KMS-11 (cell line): ENCODE data around the gene SORCS1.

Experiments
- H2AFZ ChIP-seq: fragments of 200-600 bp; sonication (generic); 2 replicates; pipeline ENCODE4 v1.6.1; 2016; ENCODE audit warnings: antibody characterized with exemption, mixed run types, low read depth
- H3K27ac ChIP-seq: fragments of 200-600 bp; sonication (generic); 2 replicates; pipeline ENCODE4 v1.6.1; 2016; ENCODE audit warnings: mild to moderate bottlenecking, mixed run types
- H3K27me3 ChIP-seq: fragments of 200-600 bp; sonication (generic); 2 replicates; pipeline ENCODE4 v1.6.1; 2017; ENCODE audit warnings: mild to moderate bottlenecking, low read depth, mixed run types, moderate library complexity; ENCODE audit not compliant: insufficient read depth
- H3K36me3 ChIP-seq: fragments of 200-600 bp; sonication (generic); 2 replicates; pipeline ENCODE4 v1.6.1; 2017; ENCODE audit warnings: mild to moderate bottlenecking, mixed run types; ENCODE audit not compliant: insufficient read depth
- H3K4me1 ChIP-seq: fragments of 200-600 bp; sonication (generic); 2 replicates; pipeline ENCODE4 v1.6.1; 2016; ENCODE audit warnings: mild to moderate bottlenecking, low read depth, mixed run types; ENCODE audit not compliant: poor library complexity, severe bottlenecking
- H3K4me2 ChIP-seq: fragments of 200-600 bp; sonication (generic); 2 replicates; pipeline ENCODE4 v1.7.0; 2016; ENCODE audit warnings: mild to moderate bottlenecking, mixed run types
- H3K4me3 ChIP-seq: fragments of 200-600 bp; sonication (generic); IDR thresholded peaks from 2 replicates; pipeline ENCODE4 v1.6.1; 2017; ENCODE audit warnings: low read depth, low read length, mixed read lengths; ENCODE audit not compliant: insufficient read depth
- H3K79me2 ChIP-seq: fragments of 200-600 bp; sonication (generic); 2 replicates; pipeline ENCODE4 v1.6.1; 2016; ENCODE audit warnings: low read depth, mixed run types; ENCODE audit not compliant: insufficient read depth
- H3K9ac ChIP-seq: fragments of 200-600 bp; sonication (generic); 2 replicates; pipeline ENCODE4 v1.6.1; 2016; ENCODE audit warnings: mild to moderate bottlenecking, mixed run types
- H4K20me1 ChIP-seq: fragments of 200-600 bp; sonication (generic); 2 replicates; pipeline ENCODE4 v1.6.1; 2016; ENCODE audit warnings: mild to moderate bottlenecking, mixed run types; ENCODE audit not compliant: insufficient read depth
- CTCF ChIP-seq: fragments of 200-600 bp; sonication (generic); conservative IDR thresholded peaks from 2 replicates; pipeline ENCODE4 v1.6.1; 2017; ENCODE audit warnings: low read depth, mild to moderate bottlenecking, antibody characterized with exemption, low read length, moderate library complexity, mixed read lengths

The SORCS1 gene

DNA sequence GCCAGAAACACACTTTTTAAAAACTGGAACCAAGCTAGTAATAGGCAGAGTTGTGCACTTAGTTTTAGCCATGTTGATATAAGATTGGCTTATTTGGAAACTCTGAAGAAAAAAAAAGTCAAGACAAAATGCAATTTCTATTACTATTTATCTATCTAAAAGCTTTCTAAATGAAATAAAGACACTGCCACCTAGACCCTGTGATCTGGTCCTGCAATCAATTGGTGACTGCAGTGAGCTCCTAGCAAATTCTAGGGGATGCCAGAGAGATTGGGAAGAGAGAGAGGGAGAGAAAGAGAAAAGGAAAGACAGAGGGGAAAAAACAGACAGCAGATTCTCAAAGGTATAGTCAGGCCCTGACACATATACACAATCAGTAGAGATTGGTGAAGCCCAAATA, 25.3 kb downstream of the SORCS1 start:
- no peak for TF ChIP-seq CTCF
- H3K79me2 ChIP-seq = no peaks in the 10 kb centered on the region
- no peak overlapping the region for H2AFZ ChIP-seq
- H3K4me1 ChIP-seq = no peaks in the 10 kb centered on the region
- H3K27me3 ChIP-seq = no peaks in the 10 kb centered on the region
- H3K4me3 ChIP-seq = no peak overlapping the region
- no peaks in the 10 kb centered on the region for H4K20me1 ChIP-seq
- H3K9ac ChIP-seq = no peak overlapping the region
- H3K36me3 ChIP-seq = no peaks in the 10 kb centered on the region
- H3K27ac ChIP-seq = no peak overlapping the region
- no peak overlapping the region for H3K4me2 ChIP-seq

DNA sequence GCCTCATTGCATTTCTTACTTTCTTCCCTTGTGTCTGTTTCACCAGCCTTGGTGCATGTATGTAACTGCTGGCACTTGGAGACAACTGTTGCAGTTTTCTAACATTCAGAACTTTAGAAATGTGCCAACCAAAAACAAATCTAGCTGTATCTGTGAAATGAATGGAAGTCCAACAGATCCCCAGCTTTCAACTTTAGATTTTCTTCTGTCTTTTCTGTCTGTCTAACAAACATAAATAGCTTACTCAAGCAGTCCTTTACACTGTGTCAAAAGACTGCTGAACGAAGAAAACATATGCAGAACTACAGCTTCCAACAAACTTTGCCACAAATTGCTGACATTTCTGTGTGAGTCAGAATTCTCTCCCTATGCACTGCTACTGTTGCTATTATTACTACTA, 30.9 kb downstream of the SORCS1 start:
- Histone ChIP-seq H3K36me3 (no peaks in the 10 kb centered on the region), H3K27me3 (no peaks in the 10 kb centered on the region), H3K4me2 (no peak overlapping the region), H2AFZ (no peak overlapping the region), H4K20me1 (no peaks in the 10 kb centered on the region), H3K27ac (no peak overlapping the region), H3K4me1 (no peaks in the 10 kb centered on the region), H3K9ac (no peak overlapping the region), H3K4me3 (no peak overlapping the region), H3K79me2 (no peaks in the 10 kb centered on the region)
- no peak for TF ChIP-seq CTCF

DNA sequence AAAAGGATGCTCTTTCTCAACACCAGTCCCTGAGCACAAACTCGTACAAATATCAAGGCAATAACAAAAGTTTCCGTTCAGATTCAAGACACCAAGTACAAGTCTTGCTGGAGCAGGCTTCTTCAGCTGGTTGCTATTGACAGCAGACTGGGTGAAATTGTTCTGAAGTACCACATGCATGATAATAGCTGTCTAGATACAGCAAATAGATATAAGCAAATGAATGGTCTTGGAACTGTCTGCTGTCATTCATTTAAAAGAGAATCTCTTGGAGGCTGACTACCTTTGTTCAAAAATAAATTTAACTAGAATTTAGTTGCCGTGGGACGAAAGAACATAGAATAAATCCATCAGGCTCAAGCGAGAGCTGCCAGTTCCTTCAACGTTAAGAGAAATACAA, 35.5 kb downstream of the SORCS1 start:
- Histone ChIP-seq H3K36me3 (no peaks in the 10 kb centered on the region), H3K27me3 (no peaks in the 10 kb centered on the region), H4K20me1 (no peaks in the 10 kb centered on the region), H3K27ac (no peak overlapping the region), H3K79me2 (no peaks in the 10 kb centered on the region), H3K4me3 (no peak overlapping the region), H3K4me1 (no peaks in the 10 kb centered on the region), H3K9ac (no peak overlapping the region), H3K4me2 (no peak overlapping the region), H2AFZ (no peak overlapping the region)
- TF ChIP-seq CTCF = no peak

- H3K27me3 ChIP-seq = no peaks in the 10 kb centered on the region
- H3K36me3 ChIP-seq = no peaks in the 10 kb centered on the region
- no peak for TF ChIP-seq CTCF
- no peak overlapping the region for H3K4me3 ChIP-seq
- no peak overlapping the region for H3K9ac ChIP-seq
- no peaks in the 10 kb centered on the region for H4K20me1 ChIP-seq
- H3K4me1 ChIP-seq = no peaks in the 10 kb centered on the region
- H3K79me2 ChIP-seq = no peaks in the 10 kb centered on the region
- H2AFZ ChIP-seq = no peak overlapping the region
- no peak overlapping the region for H3K27ac ChIP-seq
- H3K4me2 ChIP-seq = no peak overlapping the region
These were observed 37.9 kb downstream of the SORCS1 start for GRCh38 chr10:107126512-107127065.
